Measurements from ENCODE around the gene TNFRSF19.

TNFRSF19 gene

DNA sequence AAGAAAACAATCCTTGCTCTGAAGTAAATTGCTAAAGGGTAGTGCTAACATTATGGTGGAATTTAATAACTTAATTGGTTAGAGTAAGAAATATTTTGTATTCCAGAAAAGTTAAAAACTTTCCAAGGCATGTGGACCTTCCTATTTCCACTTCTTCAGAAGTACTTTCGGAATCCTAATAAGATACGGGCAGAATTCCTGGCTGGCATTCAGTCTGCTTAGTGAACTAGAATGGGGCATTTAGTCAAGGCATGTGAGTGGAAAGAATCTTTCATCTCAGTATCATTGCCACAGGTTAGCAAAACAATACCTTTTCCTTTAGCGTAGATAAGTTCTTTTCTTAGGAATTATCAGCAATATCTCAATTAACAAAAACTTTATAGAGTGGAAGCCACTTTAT, 85.1 kb downstream of the TNFRSF19 start (continued):
- TF ChIP-seq, protein P1, sequence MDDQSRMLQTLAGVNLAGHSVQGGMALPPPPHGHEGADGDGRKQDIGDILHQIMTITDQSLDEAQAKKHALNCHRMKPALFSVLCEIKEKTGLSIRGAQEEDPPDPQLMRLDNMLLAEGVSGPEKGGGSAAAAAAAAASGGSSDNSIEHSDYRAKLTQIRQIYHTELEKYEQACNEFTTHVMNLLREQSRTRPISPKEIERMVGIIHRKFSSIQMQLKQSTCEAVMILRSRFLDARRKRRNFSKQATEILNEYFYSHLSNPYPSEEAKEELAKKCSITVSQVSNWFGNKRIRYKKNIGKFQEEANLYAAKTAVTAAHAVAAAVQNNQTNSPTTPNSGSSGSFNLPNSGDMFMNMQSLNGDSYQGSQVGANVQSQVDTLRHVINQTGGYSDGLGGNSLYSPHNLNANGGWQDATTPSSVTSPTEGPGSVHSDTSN (CRISPR knock-in tag; IDR thresholded peaks at IDR 0.05) = no peak
- TF ChIP-seq ZNF423 (tag by site-specific recombination; IDR thresholded peaks at IDR 0.05) = no peak

DNA sequence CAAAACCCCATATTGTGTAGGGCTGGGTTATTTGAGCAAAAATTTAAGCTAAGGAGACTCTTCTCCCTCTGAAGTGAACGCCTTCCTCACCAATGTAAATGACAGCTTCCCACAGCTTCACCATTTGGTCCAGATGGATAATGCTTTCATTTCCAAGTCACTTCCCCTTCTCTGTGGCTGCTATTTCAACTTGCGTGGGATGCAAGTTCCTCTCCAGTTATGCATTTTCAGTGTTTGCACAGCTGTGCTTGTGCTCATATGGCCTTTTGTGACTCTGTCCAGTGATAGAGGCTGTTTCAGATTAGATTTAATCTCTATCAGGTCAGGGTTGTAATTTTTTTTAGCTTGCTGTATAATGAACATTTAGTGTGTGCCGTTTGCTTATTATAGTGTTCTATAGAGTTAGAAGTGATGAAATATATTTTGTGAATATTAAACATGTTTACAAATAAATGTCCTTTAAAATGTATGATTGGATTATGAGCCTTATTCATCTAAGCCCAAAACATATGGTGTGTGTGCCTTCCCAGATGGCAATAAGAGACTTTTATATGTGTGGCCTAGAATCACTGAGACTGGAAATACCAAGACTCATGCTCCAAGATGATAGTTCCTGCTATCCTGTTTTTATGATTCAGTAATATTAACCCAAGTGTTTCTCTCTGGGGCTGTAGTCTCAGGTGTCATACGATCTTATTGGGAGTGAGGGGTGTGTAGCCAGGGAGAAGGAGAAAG, 86.6 kb downstream of the TNFRSF19 start:
- ChIA-PET CTCF (interaction anchor here (0.6 kb wide), 1 partner anchor 92 kb away, joined by 4 read pairs; no protein-coding TSS in a partner anchor), POLR2A (no interaction called here)
- peaks cover 7% of the 10 kb centered on the region for H3K4me1 ChIP-seq (ENCODE audit: control insufficient read depth, insufficient read depth, low read length)
- TF ChIP-seq KLF7 (tag by site-specific recombination; IDR thresholded peaks at IDR 0.05; ENCODE audit: borderline replicate concordance) = no peak
- peak; percentile 37; the same call in 1 of the 2 replicates for TF ChIP-seq ZFHX2 (tag by site-specific recombination; conservative IDR thresholded peaks at IDR 0.05)
- 0 out of 2 replicates have a peak, but pooled peaks have one; percentile 12 for TF ChIP-seq EGR2 (tag by site-specific recombination; IDR thresholded peaks at IDR 0.05; ENCODE audit: low read depth)
- peak; percentile 41; the same call in 1 of the 2 replicates for TF ChIP-seq FEZF1 (tag by site-specific recombination; IDR thresholded peaks at IDR 0.05)
- H3K4me3 ChIP-seq (ENCODE audit: low read depth, low read length) = no peak overlapping the region
- no peaks in the 10 kb centered on the region for H3K9me3 ChIP-seq (ENCODE audit: control insufficient read depth, insufficient read depth, low read depth, low read length)
- no peak overlapping the region for H3K27ac ChIP-seq (ENCODE audit: extremely low read depth, low read depth, low read length)
- H3K36me3 ChIP-seq (ENCODE audit: control insufficient read depth in 2 of 2, insufficient read depth in 1 of 2, low read length in 2 of 2) = no peaks in the 10 kb centered on the region

GRCh38 chr13:23658929-23659541, 88.8 kb downstream of the TNFRSF19 start:
- ChIA-PET CTCF (no interaction called here), POLR2A (no interaction called here)
- Histone ChIP-seq H3K4me3 (ENCODE audit: low read depth, low read length) (no peak overlapping the region), H3K27ac (ENCODE audit: extremely low read depth, low read depth, low read length) (no peak overlapping the region), H3K4me1 (ENCODE audit: control insufficient read depth, insufficient read depth, low read length) (peaks cover 7% of the 10 kb centered on the region), H3K9me3 (ENCODE audit: control insufficient read depth, insufficient read depth, low read depth, low read length) (no peaks in the 10 kb centered on the region), H3K36me3 (ENCODE audit: control insufficient read depth in 2 of 2, insufficient read depth in 1 of 2, low read length in 2 of 2) (no peaks in the 10 kb centered on the region)
- TF ChIP-seq ZNF202 (tag by site-specific recombination; IDR thresholded peaks at IDR 0.05; ENCODE audit: borderline replicate concordance) (no peak), ZNF248 (tag by site-specific recombination; IDR thresholded peaks at IDR 0.05) (no peak), FEZF1 (tag by site-specific recombination; IDR thresholded peaks at IDR 0.05) (no peak), ZNF404 (tag by site-specific recombination; IDR thresholded peaks at IDR 0.05) (no peak), ZNF335 (tag by site-specific recombination; conservative IDR thresholded peaks at IDR 0.05) (no peak), ZNF138 (tag by site-specific recombination; IDR thresholded peaks at IDR 0.05; ENCODE audit: borderline replicate concordance) (no peak), ZNF776 (tag by site-specific recombination; IDR thresholded peaks at IDR 0.05; ENCODE audit: borderline replicate concordance) (no peak), ZNF677 (tag by site-specific recombination; IDR thresholded peaks at IDR 0.05) (no peak), ZNF514 (tag by site-specific recombination; IDR thresholded peaks at IDR 0.05) (no peak), ZFP3 (tag by site-specific recombination; IDR thresholded peaks at IDR 0.05; ENCODE audit: low read depth) (no peak), ZNF311 (tag by site-specific recombination; IDR thresholded peaks at IDR 0.05; ENCODE audit: borderline replicate concordance) (no peak)
- TF ChIP-seq, protein P2, sequence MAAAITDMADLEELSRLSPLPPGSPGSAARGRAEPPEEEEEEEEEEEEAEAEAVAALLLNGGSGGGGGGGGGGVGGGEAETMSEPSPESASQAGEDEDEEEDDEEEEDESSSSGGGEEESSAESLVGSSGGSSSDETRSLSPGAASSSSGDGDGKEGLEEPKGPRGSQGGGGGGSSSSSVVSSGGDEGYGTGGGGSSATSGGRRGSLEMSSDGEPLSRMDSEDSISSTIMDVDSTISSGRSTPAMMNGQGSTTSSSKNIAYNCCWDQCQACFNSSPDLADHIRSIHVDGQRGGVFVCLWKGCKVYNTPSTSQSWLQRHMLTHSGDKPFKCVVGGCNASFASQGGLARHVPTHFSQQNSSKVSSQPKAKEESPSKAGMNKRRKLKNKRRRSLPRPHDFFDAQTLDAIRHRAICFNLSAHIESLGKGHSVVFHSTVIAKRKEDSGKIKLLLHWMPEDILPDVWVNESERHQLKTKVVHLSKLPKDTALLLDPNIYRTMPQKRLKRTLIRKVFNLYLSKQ (tag by site-specific recombination; IDR thresholded peaks at IDR 0.05; ENCODE audit: borderline replicate concordance) = no peak
- TF ChIP-seq, protein P3, sequence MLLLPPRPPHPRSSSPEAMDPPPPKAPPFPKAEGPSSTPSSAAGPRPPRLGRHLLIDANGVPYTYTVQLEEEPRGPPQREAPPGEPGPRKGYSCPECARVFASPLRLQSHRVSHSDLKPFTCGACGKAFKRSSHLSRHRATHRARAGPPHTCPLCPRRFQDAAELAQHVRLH (tag by site-specific recombination; IDR thresholded peaks at IDR 0.05) = no peak

All from HEK293 (cell line).